ENCODE data around the gene NEIL1. TPM values are rescaled to one million over a fixed set of nuclear protein-coding genes. Genes with fewer than 3 reads are reported as not detected.
"Not testable (repeated sequence)": the region's sequence is repeated elsewhere in the genome, so short reads cannot be mapped to it uniquely, and the experiment has no call there.

NEIL1 gene, protein sequence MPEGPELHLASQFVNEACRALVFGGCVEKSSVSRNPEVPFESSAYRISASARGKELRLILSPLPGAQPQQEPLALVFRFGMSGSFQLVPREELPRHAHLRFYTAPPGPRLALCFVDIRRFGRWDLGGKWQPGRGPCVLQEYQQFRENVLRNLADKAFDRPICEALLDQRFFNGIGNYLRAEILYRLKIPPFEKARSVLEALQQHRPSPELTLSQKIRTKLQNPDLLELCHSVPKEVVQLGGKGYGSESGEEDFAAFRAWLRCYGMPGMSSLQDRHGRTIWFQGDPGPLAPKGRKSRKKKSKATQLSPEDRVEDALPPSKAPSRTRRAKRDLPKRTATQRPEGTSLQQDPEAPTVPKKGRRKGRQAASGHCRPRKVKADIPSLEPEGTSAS
- total RNA-seq (35.7 and 71.2 TPM in 2 replicates), polyA plus RNA-seq (42.2 and 70.6 TPM in 2 replicates)

- no peak for DNase-seq (ENCODE audit: low read depth in 1 of 2, low spot score in 1 of 2)
- H3K27ac ChIP-seq: no peak within 1 kb of the TSS
- H3K36me3 ChIP-seq: no peaks in the 10 kb centered on the region
- no peaks in the 10 kb centered on the region for H3K27me3 ChIP-seq
- no peaks in the 10 kb centered on the region for H3K9me3 ChIP-seq (ENCODE audit: low read depth)
- TF ChIP-seq, protein P1, sequence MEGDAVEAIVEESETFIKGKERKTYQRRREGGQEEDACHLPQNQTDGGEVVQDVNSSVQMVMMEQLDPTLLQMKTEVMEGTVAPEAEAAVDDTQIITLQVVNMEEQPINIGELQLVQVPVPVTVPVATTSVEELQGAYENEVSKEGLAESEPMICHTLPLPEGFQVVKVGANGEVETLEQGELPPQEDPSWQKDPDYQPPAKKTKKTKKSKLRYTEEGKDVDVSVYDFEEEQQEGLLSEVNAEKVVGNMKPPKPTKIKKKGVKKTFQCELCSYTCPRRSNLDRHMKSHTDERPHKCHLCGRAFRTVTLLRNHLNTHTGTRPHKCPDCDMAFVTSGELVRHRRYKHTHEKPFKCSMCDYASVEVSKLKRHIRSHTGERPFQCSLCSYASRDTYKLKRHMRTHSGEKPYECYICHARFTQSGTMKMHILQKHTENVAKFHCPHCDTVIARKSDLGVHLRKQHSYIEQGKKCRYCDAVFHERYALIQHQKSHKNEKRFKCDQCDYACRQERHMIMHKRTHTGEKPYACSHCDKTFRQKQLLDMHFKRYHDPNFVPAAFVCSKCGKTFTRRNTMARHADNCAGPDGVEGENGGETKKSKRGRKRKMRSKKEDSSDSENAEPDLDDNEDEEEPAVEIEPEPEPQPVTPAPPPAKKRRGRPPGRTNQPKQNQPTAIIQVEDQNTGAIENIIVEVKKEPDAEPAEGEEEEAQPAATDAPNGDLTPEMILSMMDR (IDR thresholded peaks at IDR 0.05; ENCODE audit: low read depth, low read length): no peak
- peak within 1 kb of the TSS; percentile 89 for H3K4me3 ChIP-seq
- H3K4me1 ChIP-seq (ENCODE audit: low read depth): no peaks in the 10 kb centered on the region
Measured at GRCh38 chr15:75346796-75347221, at the start of gene NEIL1. NEIL1 (plus strand) TSS chr15:75347039; CDS start chr15:75348906, 1,867 bp downstream.

GRCh38 chr15:75298541-75299310 lies 48.1 kb upstream of the NEIL1 start:
- not testable (repeated sequence) for DNase-seq (ENCODE audit: low read depth in 1 of 2, low spot score in 1 of 2); H3K4me1 ChIP-seq (ENCODE audit: low read depth); H3K4me3 ChIP-seq; H3K36me3 ChIP-seq; H3K27ac ChIP-seq; H3K27me3 ChIP-seq; H3K9me3 ChIP-seq (ENCODE audit: low read depth)

GRCh38 chr15:75299311-75299688 lies 47.5 kb upstream of the NEIL1 start:
- H3K9me3 ChIP-seq (ENCODE audit: low read depth); H3K27me3 ChIP-seq; H3K4me3 ChIP-seq; DNase-seq (ENCODE audit: low read depth in 1 of 2, low spot score in 1 of 2); H3K27ac ChIP-seq; H3K4me1 ChIP-seq (ENCODE audit: low read depth); H3K36me3 ChIP-seq: not testable (repeated sequence)
- TF ChIP-seq, protein P1 (IDR thresholded peaks at IDR 0.05; ENCODE audit: low read depth, low read length): peak; percentile 44

GRCh38 chr15:75300026-75300425 lies 46.8 kb upstream of the NEIL1 start:
- not testable (repeated sequence) for H3K27me3 ChIP-seq; H3K36me3 ChIP-seq; H3K9me3 ChIP-seq (ENCODE audit: low read depth); H3K27ac ChIP-seq; H3K4me1 ChIP-seq (ENCODE audit: low read depth); DNase-seq (ENCODE audit: low read depth in 1 of 2, low spot score in 1 of 2); H3K4me3 ChIP-seq

DNA sequence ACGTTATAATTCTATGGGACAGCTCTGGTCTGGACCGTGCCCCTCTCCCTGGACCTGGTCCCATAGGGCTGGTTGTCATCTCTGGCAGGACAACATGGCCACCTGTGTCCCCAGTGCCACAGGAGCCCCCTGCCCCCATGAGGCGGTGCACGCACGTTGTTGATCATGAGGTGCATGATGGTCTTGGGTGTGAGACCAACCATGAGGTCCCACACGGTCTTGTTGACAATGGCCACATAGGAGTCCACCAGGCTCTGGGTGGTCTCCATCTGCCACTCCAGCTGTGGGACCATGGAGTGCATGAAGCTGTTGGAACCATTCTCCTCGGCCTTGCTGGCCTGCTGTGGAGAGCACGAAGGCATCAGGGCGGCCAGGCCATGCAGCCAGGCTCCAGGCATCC lies 44.5 kb upstream of the NEIL1 start:
- no peak overlapping the region for H3K27ac ChIP-seq
- H3K9me3 ChIP-seq (ENCODE audit: low read depth): no peaks in the 10 kb centered on the region
- H3K36me3 ChIP-seq: no peaks in the 10 kb centered on the region
- H3K27me3 ChIP-seq: peaks cover 3% of the 10 kb centered on the region
- TF ChIP-seq, protein P1 (IDR thresholded peaks at IDR 0.05; ENCODE audit: low read depth, low read length): no peak
- H3K4me3 ChIP-seq: no peak overlapping the region
- no peaks in the 10 kb centered on the region for H3K4me1 ChIP-seq (ENCODE audit: low read depth)
- no peak for DNase-seq (ENCODE audit: low read depth in 1 of 2, low spot score in 1 of 2)

DNA sequence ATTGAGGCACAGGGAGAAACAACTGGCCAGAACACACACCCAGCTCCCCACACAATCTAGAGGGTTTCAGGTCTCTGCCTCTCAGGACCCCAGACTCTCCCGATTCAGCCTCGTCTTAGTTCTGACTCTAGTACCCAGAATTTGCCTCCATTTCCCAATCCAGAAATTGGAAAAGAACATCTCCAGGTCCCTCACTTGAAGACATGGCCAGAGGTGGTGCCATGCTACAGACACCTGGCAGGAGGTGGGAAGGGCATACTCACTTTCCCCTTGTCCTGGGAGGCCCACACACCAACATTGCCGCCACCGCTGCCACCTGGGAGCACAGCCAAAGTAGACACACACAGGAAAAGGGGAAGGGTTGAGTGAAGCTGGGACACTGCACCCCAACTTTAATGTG lies 44.1 kb upstream of the NEIL1 start:
- DNase-seq (ENCODE audit: low read depth in 1 of 2, low spot score in 1 of 2); H3K27me3 ChIP-seq; H3K27ac ChIP-seq; H3K4me3 ChIP-seq; H3K36me3 ChIP-seq; H3K4me1 ChIP-seq (ENCODE audit: low read depth); H3K9me3 ChIP-seq (ENCODE audit: low read depth): not testable (repeated sequence)

DNA sequence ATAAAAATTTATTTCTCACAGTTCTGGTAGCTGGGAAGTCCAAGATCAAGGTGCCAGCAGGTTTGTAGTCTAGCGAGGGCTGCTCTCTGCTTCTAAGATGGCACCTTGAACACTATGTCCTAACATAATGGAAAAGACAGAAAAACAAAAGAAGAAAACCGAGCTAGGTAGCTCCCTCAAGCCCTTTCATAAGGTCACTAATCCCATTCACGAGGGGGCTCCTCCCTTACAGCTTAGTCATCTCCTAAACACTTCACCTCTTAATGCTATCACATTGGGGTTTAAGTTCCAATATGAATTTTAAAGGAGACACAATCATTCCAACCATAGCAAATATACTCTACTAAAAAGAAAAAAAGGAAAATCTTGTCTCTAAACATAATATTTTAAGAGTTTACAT lies 40.7 kb upstream of the NEIL1 start:
- Histone ChIP-seq H3K27me3 (peaks cover 26% of the 10 kb centered on the region), H3K36me3 (no peaks in the 10 kb centered on the region), H3K4me3 (no peak overlapping the region), H3K4me1 (ENCODE audit: low read depth) (no peaks in the 10 kb centered on the region), H3K9me3 (ENCODE audit: low read depth) (no peaks in the 10 kb centered on the region), H3K27ac (no peak overlapping the region)
- no peak for DNase-seq (ENCODE audit: low read depth in 1 of 2, low spot score in 1 of 2)
- TF ChIP-seq, protein P1 (IDR thresholded peaks at IDR 0.05; ENCODE audit: low read depth, low read length): no peak

Measured in cardiac muscle cell (in vitro differentiated cells and primary cell).